ENCODE data around the gene TPRA1. TPM values are rescaled to one million over a fixed set of nuclear protein-coding genes. Genes with fewer than 3 reads are reported as not detected.
"Not testable (repeated sequence)": the region's sequence is repeated elsewhere in the genome, so short reads cannot be mapped to it uniquely, and the experiment has no call there.

TPRA1 gene
- total and polyA plus RNA-seq, 12 donors = 13.5 to 65.6 (median 46.4) TPM

- Histone ChIP-seq H3K4me3 (no peak overlapping the region), H3K27me3 (no peaks in the 10 kb centered on the region), H3K9me3 (replicated peaks in 1 of 3) (no peaks in the 10 kb centered on the region), H3K27ac (no peak overlapping the region), H3K36me3 (replicated peaks in 1 of 2) (no peaks in the 10 kb centered on the region), H3K4me1 (replicated peaks in 1 of 2) (peaks cover 5 to 9% of the 10 kb centered on the region in 2 donors)
- WGBS, 4 donors = 92 to 97% (median 95%) methylated on average over 9 to 17 of the region's 17 CpGs
- TF ChIP-seq POLR2A (IDR thresholded peaks at IDR 0.05) (no peak), CTCF (IDR thresholded peaks at IDR 0.05) (no peak)
- intact Hi-C loops (cut with DNase I) = no loop called here
- no peak for DNase-seq
These were observed 16.6 kb upstream of the TPRA1 start for GRCh38 chr3:127606981-127607595.

GRCh38 chr3:127606086-127606805 lies 15.7 kb upstream of the TPRA1 start:
- Histone ChIP-seq H3K27me3 (no peaks in the 10 kb centered on the region), H3K4me1 (replicated peaks in 1 of 2) (peaks cover 5 to 9% of the 10 kb centered on the region in 2 donors), H3K4me3 (no peak overlapping the region), H3K27ac (no peak overlapping the region), H3K9me3 (replicated peaks in 1 of 3) (no peaks in the 10 kb centered on the region), H3K36me3 (replicated peaks in 1 of 2) (no peaks in the 10 kb centered on the region)
- 96 to 99% (median 96%) methylated on average over 6 to 24 of the region's 24 CpGs for WGBS, 4 donors
- TF ChIP-seq CTCF (IDR thresholded peaks at IDR 0.05) (no peak), POLR2A (IDR thresholded peaks at IDR 0.05) (no peak)
- DNase-seq = no peak
- intact Hi-C loops (cut with DNase I) = no loop called here

DNA sequence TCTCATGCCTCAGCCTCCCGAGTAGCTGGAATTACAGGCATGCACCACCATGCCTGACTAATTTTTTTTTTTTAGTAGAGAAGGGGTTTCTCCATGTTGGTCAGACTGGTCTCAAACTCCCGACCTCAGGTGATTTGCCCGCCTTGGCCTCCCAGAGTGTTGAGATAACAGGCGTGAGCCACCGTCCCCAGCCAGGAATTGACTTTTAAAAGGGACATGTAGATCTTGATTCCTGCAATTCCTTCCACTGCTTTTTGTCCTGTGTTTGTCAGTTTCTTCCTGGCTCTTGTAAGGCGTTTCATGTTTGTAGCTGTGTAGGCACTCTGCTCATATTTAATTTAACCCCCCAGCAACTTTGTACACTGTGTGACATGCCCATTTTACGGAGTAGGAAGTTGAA lies 15.0 kb upstream of the TPRA1 start:
- H3K4me3 ChIP-seq; H3K4me1 ChIP-seq (replicated peaks in 1 of 2); H3K27me3 ChIP-seq; DNase-seq; intact Hi-C loops (cut with DNase I); H3K27ac ChIP-seq; H3K36me3 ChIP-seq (replicated peaks in 1 of 2); H3K9me3 ChIP-seq (replicated peaks in 1 of 3): not testable (repeated sequence)
- WGBS, 4 donors = 95 to 98% (median 95%) methylated on average over 7 of the region's 7 CpGs

DNA sequence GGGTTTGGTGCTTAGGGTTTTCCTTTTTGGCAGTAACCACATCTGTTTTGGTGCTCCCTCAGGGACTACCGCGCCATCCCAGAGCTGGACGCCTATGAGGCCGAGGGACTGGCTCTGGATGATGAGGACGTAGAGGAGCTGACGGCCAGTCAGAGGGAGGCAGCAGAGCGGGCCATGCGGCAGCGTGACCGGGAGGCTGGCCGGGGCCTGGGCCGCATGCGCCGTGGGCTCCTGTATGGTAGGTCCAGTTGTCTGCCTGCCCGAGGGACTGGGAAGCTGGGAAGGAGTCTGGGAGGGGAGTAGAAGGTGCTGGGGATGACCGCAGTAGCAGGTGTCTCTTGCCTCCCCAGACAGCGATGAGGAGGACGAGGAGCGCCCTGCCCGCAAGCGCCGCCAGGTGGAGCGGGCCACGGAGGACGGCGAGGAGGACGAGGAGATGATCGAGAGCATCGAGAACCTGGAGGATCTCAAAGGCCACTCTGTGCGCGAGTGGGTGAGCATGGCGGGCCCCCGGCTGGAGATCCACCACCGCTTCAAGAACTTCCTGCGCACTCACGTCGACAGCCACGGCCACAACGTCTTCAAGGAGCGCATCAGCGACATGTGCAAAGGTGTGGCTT lies 14.1 kb upstream of the TPRA1 start:
- 91 to 95% (median 94%) methylated on average over 34 to 41 of the region's 41 CpGs for WGBS, 4 donors
- Histone ChIP-seq H3K27me3 (no peaks in the 10 kb centered on the region), H3K4me3 (no peak overlapping the region), H3K36me3 (replicated peaks in 1 of 2) (no peaks in the 10 kb centered on the region), H3K27ac (no peak overlapping the region), H3K4me1 (replicated peaks in 1 of 2) (peaks cover 5 to 9% of the 10 kb centered on the region in 2 donors), H3K9me3 (replicated peaks in 1 of 3) (no peaks in the 10 kb centered on the region)
- TF ChIP-seq CTCF (IDR thresholded peaks at IDR 0.05) (no peak), POLR2A (IDR thresholded peaks at IDR 0.05) (no peak)
- intact Hi-C loops (cut with DNase I) = no loop called here
- DNase-seq = no peak

Data from adrenal gland (tissue), 12 donors.